Measurements from ENCODE around the gene SLCO2A1.

GRCh38 chr3:133896002-133896761 lies 133.5 kb downstream of the SLCO2A1 start:
- TF ChIP-seq ZNF747 (tag by site-specific recombination; IDR thresholded peaks at IDR 0.05) (no peak), ZNF76 (tag by site-specific recombination; IDR thresholded peaks at IDR 0.05; ENCODE audit: borderline replicate concordance, low read depth) (no peak), ZNF23 (tag by site-specific recombination; IDR thresholded peaks at IDR 0.05; ENCODE audit: borderline replicate concordance) (no peak), ZNF26 (tag by site-specific recombination; IDR thresholded peaks at IDR 0.05) (no peak), ZNF292 (tag by site-specific recombination; IDR thresholded peaks at IDR 0.05; ENCODE audit: borderline replicate concordance, low read depth) (no peak)
